HG02852 (cell line): ENCODE results near the gene NRG3.

Experiments
- ATAC-seq: cut with Tn5 transposase; IDR thresholded peaks from one replicate; pipeline ENCODE4 v1.9.1; 2021; ENCODE audit warnings: mild to moderate bottlenecking, moderate library complexity; ENCODE audit not compliant: unreplicated experiment

NRG3 gene

DNA sequence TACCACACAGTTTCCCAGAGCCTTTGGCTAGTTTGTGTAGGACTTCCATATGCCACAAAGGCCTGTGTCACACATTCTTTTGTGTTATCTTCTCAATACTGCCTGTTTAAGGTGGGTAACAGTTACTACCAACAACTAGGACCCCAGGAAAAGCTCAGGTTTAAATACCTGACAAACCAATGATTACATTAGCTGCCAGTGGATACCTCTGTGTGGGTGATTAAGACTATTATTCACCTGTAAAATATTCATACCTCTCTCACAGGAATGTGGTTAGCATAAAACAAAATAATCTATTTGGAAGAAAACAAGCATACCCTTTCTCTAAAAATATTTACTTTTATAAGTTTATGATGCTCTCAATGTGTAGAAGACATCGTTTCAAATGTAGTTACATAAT lies 1007.7 kb downstream of the NRG3 start:
- ATAC-seq: no peak

DNA sequence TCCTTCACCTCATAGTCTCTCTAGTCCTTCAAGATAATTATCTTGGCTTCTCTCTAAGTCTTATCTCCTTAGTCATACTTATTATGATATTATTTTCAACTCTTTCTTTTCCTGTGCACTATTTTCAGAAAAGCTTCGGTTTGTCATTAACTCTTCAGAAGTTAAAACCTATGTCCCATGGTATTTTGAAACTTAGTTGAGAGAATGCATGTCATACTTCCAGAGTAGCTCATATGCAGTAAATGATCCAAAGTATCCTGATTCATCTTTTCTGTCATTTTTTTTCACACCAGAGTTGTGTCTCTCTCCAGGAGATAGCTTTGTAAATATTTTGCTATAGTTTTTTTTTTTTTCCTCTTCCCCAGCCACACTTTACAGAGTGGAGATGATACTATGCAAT lies 1008.6 kb downstream of the NRG3 start:
- ATAC-seq: no peak

- ATAC-seq: no peak
Observed at GRCh38 chr10:82887488-82887887, 1012.5 kb downstream of the NRG3 start.

DNA sequence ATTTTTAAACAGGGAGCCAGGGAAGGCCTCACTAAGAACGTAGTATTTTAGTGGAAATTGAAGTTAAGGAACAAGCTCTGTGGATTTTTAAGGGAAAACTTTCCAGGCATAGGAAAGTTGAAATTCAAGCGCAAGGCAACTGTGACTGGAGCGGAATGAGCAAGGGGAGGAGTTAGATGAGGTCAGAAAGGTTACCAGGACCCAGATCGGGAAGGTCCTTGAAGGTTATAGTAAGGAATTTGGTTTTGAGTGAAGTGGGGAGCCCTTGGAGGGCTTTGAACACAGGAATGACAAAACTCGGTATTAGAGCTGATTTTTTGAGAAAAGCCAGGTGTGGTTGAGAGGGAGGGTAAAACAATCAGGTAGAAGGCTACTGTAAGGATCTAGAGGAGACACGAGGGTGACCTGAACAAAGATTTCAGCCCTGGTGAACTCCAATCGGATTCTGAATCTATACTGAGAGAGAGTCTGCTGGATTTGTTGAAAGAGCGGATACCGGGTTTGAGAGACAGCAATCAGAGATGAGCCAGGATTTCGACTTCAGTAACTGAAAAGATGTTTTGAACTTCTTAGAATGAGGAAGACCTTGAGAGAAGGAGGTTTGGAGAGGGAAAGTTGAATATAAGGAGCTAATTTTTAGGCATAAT lies 1013.9 kb downstream of the NRG3 start:
- no peak for ATAC-seq

GRCh38 chr10:82889728-82890127 lies 1014.7 kb downstream of the NRG3 start:
- no peak for ATAC-seq

DNA sequence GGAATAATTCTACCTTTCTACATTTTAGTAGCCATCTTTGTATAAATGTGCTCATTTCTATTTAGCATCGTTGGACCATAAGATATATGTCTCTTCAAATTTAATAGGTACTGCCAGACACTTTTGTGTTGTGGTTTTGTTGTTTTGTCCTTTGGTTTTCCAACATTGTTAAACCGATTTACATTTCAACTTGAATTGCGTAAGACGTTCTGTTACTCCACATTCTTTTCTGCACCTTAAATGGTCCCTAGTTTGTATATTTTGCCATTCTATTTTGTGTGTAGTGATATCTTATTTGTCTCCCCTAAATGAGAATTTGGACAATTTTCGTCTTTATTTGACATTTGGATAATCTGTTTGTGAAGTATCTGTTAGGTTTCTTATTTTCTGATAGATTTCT lies 1015.6 kb downstream of the NRG3 start:
- ATAC-seq: no peak

DNA sequence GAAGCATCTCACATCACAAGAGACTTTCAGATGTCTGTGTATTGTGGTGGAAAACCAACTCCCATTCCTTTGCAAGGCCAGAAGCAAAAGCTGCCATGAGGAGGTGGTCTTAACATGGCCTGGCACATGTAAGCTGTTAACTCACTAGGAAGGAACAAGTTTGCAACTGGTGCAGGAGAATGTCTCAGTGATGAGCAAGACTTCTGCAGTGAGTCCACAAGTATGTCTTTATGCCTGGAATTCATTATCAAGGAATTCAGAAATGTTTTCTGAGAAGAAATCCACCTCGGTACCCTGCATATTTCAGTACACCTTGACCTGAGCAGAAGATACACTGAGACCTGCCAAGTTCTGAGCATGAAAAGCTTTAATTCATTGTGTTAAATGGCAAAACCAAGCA lies 1033.1 kb downstream of the NRG3 start:
- no peak for ATAC-seq

GRCh38 chr10:82908751-82909150 lies 1033.8 kb downstream of the NRG3 start:
- no peak for ATAC-seq

DNA sequence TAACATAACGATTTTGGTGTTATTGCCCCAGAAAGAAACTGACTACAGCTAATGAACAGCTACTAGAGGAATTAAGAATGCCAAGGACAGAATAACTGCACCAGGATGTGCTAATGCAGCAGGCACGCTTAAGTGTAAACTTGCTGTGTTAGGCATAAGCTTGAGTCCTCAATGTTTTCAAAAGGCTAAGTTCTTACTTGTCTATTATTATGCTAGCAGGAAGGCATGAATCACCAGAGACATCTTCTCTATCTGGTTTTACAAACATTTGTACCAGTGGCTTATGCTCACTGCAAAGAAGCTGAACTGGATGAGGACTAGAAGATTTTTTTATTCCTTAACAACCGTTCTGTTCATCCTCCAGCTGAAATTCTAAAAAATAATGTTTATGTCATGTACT lies 1035.3 kb downstream of the NRG3 start:
- no peak for ATAC-seq

DNA sequence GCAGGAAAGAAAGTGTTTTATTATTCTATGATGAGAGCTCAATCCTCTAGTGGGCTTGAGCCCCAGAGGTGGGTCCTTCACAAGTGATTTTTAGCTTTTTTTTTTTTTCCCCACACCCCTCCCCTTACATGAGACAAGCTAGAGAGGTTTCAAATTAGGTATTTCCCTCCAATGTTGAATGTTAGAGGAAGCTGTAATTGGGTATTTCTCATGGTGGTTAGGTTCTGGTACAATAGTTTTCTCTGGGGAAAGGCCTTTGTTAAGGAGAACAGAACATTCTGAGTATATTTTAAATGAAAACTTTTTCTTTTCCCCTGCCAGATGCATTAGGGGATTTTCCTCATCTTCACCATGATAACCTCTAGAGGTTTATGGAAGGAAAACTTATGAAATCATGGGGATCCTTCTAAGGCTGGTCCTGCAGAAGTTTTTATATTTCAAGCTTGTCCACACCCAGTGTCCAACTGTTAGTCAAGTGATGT lies 1039.7 kb downstream of the NRG3 start:
- ATAC-seq: peak; percentile 84

DNA sequence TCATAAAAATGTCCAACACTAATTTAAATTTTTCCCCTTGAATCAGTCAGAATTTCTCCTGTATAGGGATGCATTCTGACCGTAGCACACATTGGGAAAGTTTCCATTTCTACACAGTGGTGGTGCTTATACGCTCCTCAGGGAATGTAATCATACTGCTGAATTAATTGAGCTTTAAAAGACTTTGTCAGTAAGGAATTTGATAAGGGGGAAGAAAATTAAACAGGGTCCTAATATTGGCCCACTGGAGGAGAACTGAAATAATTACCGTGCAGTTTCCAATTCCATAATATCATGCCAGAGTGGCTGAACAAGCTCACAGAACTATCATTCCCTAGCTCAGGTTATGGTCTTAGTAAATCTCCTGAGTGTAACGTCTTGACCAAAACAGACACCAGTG lies 1041.9 kb downstream of the NRG3 start:
- no peak for ATAC-seq

- ATAC-seq: no peak
Observed at GRCh38 chr10:82918022-82918421, 1043.0 kb downstream of the NRG3 start.

DNA sequence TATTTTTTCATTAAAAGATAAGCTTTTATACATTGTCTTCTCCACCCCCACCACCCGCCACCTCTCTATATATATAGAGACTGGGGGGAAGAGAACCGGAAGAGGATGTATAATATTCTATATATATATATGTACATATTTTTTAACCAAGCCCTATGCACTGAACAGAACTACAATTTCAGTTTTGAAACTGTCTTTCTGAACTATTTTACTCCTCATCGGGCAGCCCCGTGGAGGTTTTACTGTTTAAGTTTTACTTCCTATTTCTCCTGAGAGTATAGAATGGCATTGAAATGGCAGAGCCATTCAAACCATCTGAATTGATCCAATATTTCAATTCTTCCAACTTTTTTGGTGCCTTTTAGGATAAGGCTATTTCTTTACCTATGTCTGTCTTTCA lies 1047.1 kb downstream of the NRG3 start:
- peak; percentile 59 for ATAC-seq

DNA sequence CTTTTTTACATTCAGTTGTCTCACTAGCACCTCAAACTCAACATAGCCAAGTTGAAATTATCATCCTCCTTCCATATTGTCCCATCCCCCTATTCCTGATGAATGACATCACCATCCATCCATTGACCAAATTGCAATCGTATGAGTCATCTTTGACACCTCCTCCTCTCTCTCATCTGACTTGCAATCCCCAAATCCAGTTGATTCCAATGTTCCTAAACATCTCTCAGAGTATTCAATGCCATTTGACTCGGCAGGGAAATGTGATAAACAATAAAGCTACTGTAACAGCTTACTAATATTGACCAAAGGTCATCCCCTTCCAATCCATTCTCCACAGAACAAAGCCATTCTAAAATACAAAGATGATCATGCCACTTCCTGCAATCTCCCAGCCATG lies 1047.8 kb downstream of the NRG3 start:
- ATAC-seq: no peak

- ATAC-seq: no peak
Observed at GRCh38 chr10:82924711-82925110, 1049.7 kb downstream of the NRG3 start.

- ATAC-seq: peak; percentile 75
Observed at GRCh38 chr10:82925547-82925946, 1050.6 kb downstream of the NRG3 start.

DNA sequence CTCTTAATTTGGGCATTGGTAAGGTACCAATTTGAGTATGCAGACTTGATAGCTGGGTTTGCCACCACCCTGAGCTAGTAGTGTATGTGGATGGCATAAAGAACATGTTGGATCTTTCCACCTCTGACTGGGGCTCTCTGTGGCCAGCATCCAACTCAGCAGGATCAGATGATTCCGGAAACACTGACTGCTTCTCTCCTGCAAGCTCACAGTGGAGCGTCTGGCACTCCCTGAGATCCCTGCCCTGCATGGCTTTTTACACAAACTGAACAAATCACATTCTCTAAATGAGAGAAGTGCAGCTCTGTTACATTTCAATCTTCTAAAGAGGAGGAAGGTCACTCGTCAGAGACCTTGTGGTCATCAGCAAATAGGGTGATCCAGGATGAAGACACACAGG lies 1057.5 kb downstream of the NRG3 start:
- ATAC-seq: no peak

GRCh38 chr10:82934429-82934828 lies 1059.4 kb downstream of the NRG3 start:
- ATAC-seq: no peak

GRCh38 chr10:82934947-82935346 lies 1060.0 kb downstream of the NRG3 start:
- ATAC-seq: no peak

DNA sequence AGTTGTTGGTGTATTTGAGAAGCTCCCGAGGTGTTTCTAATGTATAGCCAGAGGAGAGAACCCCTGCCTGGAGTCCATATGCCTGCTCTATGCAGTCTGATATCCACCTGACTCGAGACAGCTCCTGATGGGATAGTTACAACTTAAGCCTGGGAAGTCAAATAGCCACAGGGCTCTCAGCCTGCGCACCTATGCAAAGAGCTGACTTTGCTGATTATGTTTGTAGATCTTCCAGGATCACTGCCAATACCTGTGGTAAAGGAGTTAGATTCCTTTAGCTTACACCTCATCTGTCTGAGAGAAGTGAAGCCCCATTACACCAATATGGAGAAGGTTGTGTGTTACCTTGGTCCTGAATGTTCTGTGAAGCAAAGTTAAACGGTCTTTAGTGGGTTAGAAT lies 1063.3 kb downstream of the NRG3 start:
- ATAC-seq: no peak

- no peak for ATAC-seq
Observed at GRCh38 chr10:82942286-82943099, 1067.5 kb downstream of the NRG3 start.

- ATAC-seq: no peak
Observed at GRCh38 chr10:82943142-82943541, 1068.1 kb downstream of the NRG3 start.
